HEK293T (cell line): ENCODE results near the gene INPP4A.

ENCODE experiments used
- ARNT ChIP-seq: fragments of 450-650 bp; IDR thresholded peaks from 2 replicates; pipeline ENCODE4 v1.6.1; 2017; ENCODE audit warnings: mild to moderate bottlenecking
- BHLHE40 ChIP-seq: fragments of 450-650 bp; IDR thresholded peaks from 2 replicates; pipeline ENCODE4 v1.6.1; 2016; ENCODE audit warnings: mild to moderate bottlenecking, moderate library complexity, borderline replicate concordance
- FOXA1 ChIP-seq: fragments of 450-650 bp; IDR thresholded peaks from 2 replicates; pipeline ENCODE4 v1.6.1; 2016; ENCODE audit warnings: mild to moderate bottlenecking
- FOXK2 ChIP-seq: fragments of 450-650 bp; IDR thresholded peaks from 2 replicates; pipeline ENCODE4 v1.6.1; 2016; ENCODE audit warnings: mild to moderate bottlenecking

- TF ChIP-seq ARNT, result no peak
- TF ChIP-seq BHLHE40, result no peak
- TF ChIP-seq FOXA1, result no peak
- TF ChIP-seq FOXK2, result no peak
Measured at GRCh38 chr2:98555696-98556095, 111.0 kb downstream of the INPP4A start.
